IPS-18a (cell line): ENCODE data around the gene GMDS.

ENCODE experiments used
- H3K27ac ChIP-seq: one replicate; pipeline ENCODE4 v1.5.1; 2013; ENCODE audit warnings: low read length
- H3K27me3 ChIP-seq: one replicate; pipeline ENCODE4 v1.6.1; 2013; ENCODE audit warnings: mild to moderate bottlenecking, low read length; ENCODE audit not compliant: control insufficient read depth, insufficient read depth
- H3K36me3 ChIP-seq: one replicate; pipeline ENCODE4 v1.6.1; 2013; ENCODE audit warnings: low read depth, low read length; ENCODE audit not compliant: control insufficient read depth
- H3K4me1 ChIP-seq: one replicate; pipeline ENCODE4 v1.6.1; 2013; ENCODE audit warnings: low read depth, low read length; ENCODE audit not compliant: control insufficient read depth
- H3K4me3 ChIP-seq: one replicate; pipeline ENCODE4 v1.5.1; 2013; ENCODE audit warnings: low read length
- H3K9ac ChIP-seq: one replicate; pipeline ENCODE4 v1.6.1; 2013; ENCODE audit warnings: mild to moderate bottlenecking, low read length, moderate library complexity
- H3K9me3 ChIP-seq: one replicate; pipeline ENCODE4 v1.6.1; 2013; ENCODE audit warnings: low read depth, low read length; ENCODE audit not compliant: control insufficient read depth

The GMDS gene

GRCh38 chr6:1913577-1913976 lies 331.8 kb downstream of the GMDS start:
- H3K27me3 ChIP-seq: no peaks in the 10 kb centered on the region
- H3K4me1 ChIP-seq: peaks cover 10% of the 10 kb centered on the region
- H3K9ac ChIP-seq: no peak overlapping the region
- no peaks in the 10 kb centered on the region for H3K9me3 ChIP-seq
- no peak overlapping the region for H3K4me3 ChIP-seq
- no peaks in the 10 kb centered on the region for H3K36me3 ChIP-seq
- H3K27ac ChIP-seq: no peak overlapping the region

DNA sequence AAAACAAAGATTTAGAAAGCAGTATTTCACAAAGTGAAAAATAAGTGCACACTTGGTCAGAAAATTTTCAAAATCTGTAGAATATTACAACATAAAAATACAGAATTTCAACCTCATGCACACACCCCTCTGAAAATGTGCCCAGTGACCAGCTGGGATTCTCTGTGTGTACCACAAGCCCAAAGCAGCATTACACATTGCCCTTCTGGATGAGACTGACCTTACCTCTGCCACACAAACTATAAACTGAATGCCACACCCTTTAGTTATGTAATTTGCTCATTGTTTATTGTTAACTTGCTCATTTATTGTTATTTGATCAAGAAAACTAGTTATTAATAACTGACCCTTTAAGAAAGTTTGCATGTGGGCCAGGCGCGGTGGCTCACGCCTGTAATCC lies 332.7 kb downstream of the GMDS start:
- Histone ChIP-seq H3K9ac (no peak overlapping the region), H3K36me3 (no peaks in the 10 kb centered on the region), H3K4me3 (no peak overlapping the region), H3K9me3 (no peaks in the 10 kb centered on the region), H3K27me3 (no peaks in the 10 kb centered on the region), H3K4me1 (peaks cover 13% of the 10 kb centered on the region), H3K27ac (no peak overlapping the region)

DNA sequence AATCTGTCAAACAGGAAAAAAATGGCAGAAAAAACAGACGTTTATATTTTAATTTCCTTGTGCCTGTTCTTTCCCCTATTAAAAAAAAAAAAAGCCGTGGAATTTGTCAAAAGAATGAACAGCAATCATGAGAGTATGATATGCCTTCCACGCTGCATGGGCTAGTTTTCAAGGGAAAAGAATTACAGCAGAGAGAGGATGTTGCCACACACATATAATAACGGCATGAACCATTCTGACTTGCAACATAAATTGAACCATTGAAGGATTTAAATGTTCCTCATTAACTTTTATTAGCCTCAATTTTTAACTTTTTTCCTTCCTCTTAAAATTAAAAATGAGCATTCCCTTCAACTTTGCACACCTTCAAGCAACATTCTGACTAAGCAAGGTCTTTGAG lies 333.9 kb downstream of the GMDS start:
- Histone ChIP-seq H3K27ac (no peak overlapping the region), H3K36me3 (no peaks in the 10 kb centered on the region), H3K9ac (no peak overlapping the region), H3K4me3 (no peak overlapping the region), H3K4me1 (peaks cover 18% of the 10 kb centered on the region), H3K27me3 (no peaks in the 10 kb centered on the region), H3K9me3 (no peaks in the 10 kb centered on the region)

DNA sequence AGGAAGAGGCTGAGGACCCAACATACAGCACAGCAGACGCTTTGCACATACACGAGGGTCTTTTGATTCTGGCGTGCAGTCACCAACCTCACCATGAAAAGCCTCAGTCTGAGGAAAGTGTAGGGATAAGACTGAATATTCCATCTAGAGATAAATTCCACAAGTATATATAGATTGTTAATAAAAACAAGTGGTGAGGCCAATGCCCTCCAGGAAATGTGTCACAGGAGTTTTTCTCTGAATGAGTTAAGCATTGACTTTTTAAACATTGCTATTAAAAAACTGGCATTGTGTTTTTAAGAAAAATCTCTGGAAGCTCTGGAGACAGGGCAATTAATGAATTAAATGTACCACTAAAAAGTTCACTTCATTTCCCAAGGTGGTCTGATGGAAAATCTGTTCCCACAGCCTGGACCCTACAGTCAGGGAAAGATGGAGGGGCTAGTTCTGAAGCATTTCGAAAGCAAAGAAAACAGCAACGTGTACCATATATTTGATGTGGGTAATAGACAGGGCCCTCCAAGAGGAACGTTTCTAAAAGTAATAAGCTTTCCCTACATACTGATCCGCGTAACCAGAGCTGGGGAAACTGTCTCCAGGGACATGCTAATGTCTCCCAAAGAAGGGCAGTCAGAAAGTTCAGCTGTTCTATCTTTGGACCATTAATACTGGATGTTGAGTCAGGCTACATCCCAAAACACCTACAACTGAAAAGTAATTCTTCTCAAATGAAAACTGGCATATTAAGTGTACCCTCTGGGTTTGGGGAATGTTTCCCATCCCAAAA lies 334.6 kb downstream of the GMDS start:
- Histone ChIP-seq H3K4me1 (peaks cover 23% of the 10 kb centered on the region), H3K27me3 (no peaks in the 10 kb centered on the region), H3K4me3 (no peak overlapping the region), H3K9me3 (no peaks in the 10 kb centered on the region), H3K36me3 (no peaks in the 10 kb centered on the region), H3K9ac (no peak overlapping the region), H3K27ac (no peak overlapping the region)

GRCh38 chr6:1908784-1909183 lies 336.6 kb downstream of the GMDS start:
- Histone ChIP-seq H3K27me3 (no peaks in the 10 kb centered on the region), H3K9ac (no peak overlapping the region), H3K4me1 (peaks cover 31% of the 10 kb centered on the region), H3K27ac (no peak overlapping the region), H3K9me3 (no peaks in the 10 kb centered on the region), H3K4me3 (no peak overlapping the region), H3K36me3 (no peaks in the 10 kb centered on the region)

DNA sequence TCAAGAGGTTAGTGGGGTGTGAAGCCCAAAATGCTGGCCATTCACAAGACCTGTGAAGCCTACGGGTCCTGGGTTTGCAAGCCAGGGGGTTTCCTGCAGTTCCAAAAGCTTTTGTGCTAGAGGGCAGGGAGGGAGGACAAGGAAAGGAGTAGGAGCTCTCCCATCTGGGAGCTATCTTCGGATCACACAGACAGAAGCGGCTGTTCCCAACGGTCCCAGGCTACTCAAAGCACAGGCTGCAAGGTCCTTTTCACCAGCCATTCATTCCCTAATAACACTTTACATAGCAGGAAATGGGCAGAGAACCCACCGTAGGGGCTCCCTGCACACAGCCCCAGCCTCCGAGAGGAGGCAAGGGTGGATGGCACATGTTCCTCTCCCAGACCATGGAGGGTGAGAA lies 338.8 kb downstream of the GMDS start:
- Histone ChIP-seq H3K27ac (no peak overlapping the region), H3K4me3 (no peak overlapping the region), H3K9ac (no peak overlapping the region), H3K36me3 (no peaks in the 10 kb centered on the region), H3K27me3 (no peaks in the 10 kb centered on the region), H3K9me3 (no peaks in the 10 kb centered on the region), H3K4me1 (peaks cover 32% of the 10 kb centered on the region)

DNA sequence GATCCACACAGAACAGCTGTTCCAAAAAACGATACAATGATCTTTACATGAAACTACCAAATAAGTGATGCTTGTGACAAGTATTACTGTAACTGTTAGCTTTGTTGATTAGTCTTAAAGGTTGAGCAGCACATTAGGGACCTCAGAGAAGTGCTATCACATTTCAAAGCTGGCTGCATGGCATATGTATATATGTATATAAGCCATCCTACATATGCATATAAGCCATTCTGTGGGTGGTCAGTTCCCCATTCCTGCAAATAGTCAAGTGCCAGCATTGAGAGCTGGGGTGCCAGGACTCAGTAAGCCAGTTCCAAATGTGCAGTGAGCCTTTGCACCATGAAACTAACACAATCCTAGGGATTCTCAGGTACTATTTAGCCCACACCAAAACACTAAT lies 339.4 kb downstream of the GMDS start:
- H3K4me3 ChIP-seq: no peak overlapping the region
- no peak overlapping the region for H3K27ac ChIP-seq
- H3K4me1 ChIP-seq: peaks cover 32% of the 10 kb centered on the region
- no peak overlapping the region for H3K9ac ChIP-seq
- no peaks in the 10 kb centered on the region for H3K36me3 ChIP-seq
- H3K9me3 ChIP-seq: no peaks in the 10 kb centered on the region
- H3K27me3 ChIP-seq: no peaks in the 10 kb centered on the region

- Histone ChIP-seq H3K9me3 (no peaks in the 10 kb centered on the region), H3K4me1 (peaks cover 32% of the 10 kb centered on the region), H3K4me3 (no peak overlapping the region), H3K36me3 (no peaks in the 10 kb centered on the region), H3K9ac (no peak overlapping the region), H3K27me3 (no peaks in the 10 kb centered on the region), H3K27ac (no peak overlapping the region)
Observed at GRCh38 chr6:1904898-1905297, 340.5 kb downstream of the GMDS start.

DNA sequence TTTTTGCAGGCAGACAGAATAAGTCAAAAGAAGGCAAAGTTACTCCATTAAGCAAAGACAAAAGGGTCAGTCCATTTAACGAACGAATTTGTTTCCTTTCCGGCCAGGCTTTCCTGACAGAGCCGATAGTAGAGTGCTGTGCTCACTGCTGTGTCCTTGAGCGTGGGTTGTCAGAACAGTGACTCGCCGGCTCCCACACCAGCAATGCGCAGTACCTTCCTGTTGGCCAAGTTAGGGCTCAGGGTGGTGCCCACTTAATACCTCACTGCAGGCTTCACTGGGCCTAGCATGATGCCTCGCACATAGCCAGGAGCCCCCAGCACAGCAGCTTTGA lies 341.0 kb downstream of the GMDS start:
- Histone ChIP-seq H3K4me3 (no peak overlapping the region), H3K36me3 (no peaks in the 10 kb centered on the region)

GRCh38 chr6:1903780-1904465 lies 341.5 kb downstream of the GMDS start:
- Histone ChIP-seq H3K9ac (no peak overlapping the region), H3K27ac (no peak overlapping the region), H3K4me1 (peaks cover 26% of the 10 kb centered on the region), H3K36me3 (no peaks in the 10 kb centered on the region), H3K27me3 (no peaks in the 10 kb centered on the region), H3K9me3 (no peaks in the 10 kb centered on the region), H3K4me3 (no peak overlapping the region)

More for the DNA sequence above, 341.0 kb downstream of the GMDS start:
- Histone ChIP-seq H3K9ac (no peak overlapping the region), H3K4me1 (peaks cover 31% of the 10 kb centered on the region), H3K27me3 (no peaks in the 10 kb centered on the region), H3K9me3 (no peaks in the 10 kb centered on the region), H3K27ac (no peak overlapping the region)

DNA sequence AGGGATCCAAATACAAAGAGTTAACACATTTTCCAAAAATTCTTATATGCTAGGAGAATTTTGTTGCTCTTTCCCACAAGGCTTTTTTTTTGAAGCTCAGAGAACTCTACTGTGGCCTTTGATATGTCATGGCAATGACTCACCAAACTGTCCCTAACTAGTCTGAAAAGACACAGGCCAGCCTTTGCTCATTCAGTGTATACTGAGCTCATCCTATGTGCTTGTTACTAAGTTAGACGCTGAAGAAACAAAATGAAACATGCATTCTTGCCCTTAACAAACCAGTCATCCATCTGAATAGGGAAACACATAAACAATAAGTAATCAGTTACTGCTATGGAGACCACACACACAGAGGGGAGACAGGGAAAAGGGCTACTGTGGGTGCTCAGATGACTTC lies 343.8 kb downstream of the GMDS start:
- H3K27ac ChIP-seq: no peak overlapping the region

GRCh38 chr6:1896897-1897296 lies 348.5 kb downstream of the GMDS start:
- Histone ChIP-seq H3K27ac (no peak overlapping the region), H3K4me1 (no peaks in the 10 kb centered on the region), H3K9ac (no peak overlapping the region), H3K4me3 (no peak overlapping the region), H3K27me3 (no peaks in the 10 kb centered on the region), H3K36me3 (no peaks in the 10 kb centered on the region), H3K9me3 (no peaks in the 10 kb centered on the region)

More for the DNA sequence above, 343.8 kb downstream of the GMDS start:
- Histone ChIP-seq H3K9ac (no peak overlapping the region), H3K4me3 (no peak overlapping the region), H3K9me3 (no peaks in the 10 kb centered on the region), H3K4me1 (peaks cover 15% of the 10 kb centered on the region), H3K36me3 (no peaks in the 10 kb centered on the region), H3K27me3 (no peaks in the 10 kb centered on the region)
